Adipocyte (in vitro differentiated cells): ENCODE data around the gene GPLD1.

Experiments
- DNase-seq: peaks from one replicate; pipeline ENCODE4 v3.0.0-alpha.2; 2015; ENCODE audit warnings: low read depth
- H3K27me3 ChIP-seq: replicated peaks from 2 replicates; pipeline ENCODE4 v1.7.0; 2013; ENCODE audit warnings: mild to moderate bottlenecking, low read length, moderate library complexity; ENCODE audit not compliant: control insufficient read depth, insufficient read depth
- H3K36me3 ChIP-seq: 2 replicates; pipeline ENCODE4 v1.7.0; 2013; ENCODE audit warnings: low read length, mild to moderate bottlenecking, moderate library complexity; ENCODE audit not compliant: control insufficient read depth, insufficient read depth, severe bottlenecking
- H3K4me1 ChIP-seq: 2 replicates; pipeline ENCODE4 v1.7.0; 2013; ENCODE audit warnings: mild to moderate bottlenecking, low read length, moderate library complexity; ENCODE audit not compliant: control insufficient read depth, insufficient read depth
- H3K4me3 ChIP-seq: 2 replicates; pipeline ENCODE4 v1.7.0; 2013; ENCODE audit warnings: mild to moderate bottlenecking, low read length, moderate library complexity
- H3K9ac ChIP-seq: 2 replicates; pipeline ENCODE4 v1.7.0; 2013; ENCODE audit warnings: mild to moderate bottlenecking, low read length, moderate library complexity
- H3K9me3 ChIP-seq: 2 replicates; pipeline ENCODE4 v1.7.0; 2013; ENCODE audit warnings: mild to moderate bottlenecking, low read length, moderate library complexity; ENCODE audit not compliant: control insufficient read depth

Gene GPLD1

GRCh38 chr6:24489470-24489869 lies at the start of gene GPLD1:
Gene GPLD1, minus strand, starts transcription at chr6:24489578. Its CDS starts 67 bp downstream, at chr6:24489511.
- H3K27me3 ChIP-seq = peaks cover 13% of the 10 kb centered on the region
- peaks cover 7% of the 10 kb centered on the region for H3K4me1 ChIP-seq
- H3K9me3 ChIP-seq = no peaks in the 10 kb centered on the region
- no peak for DNase-seq
- H3K36me3 ChIP-seq = no peaks in the 10 kb centered on the region
- no peak within 1 kb of the TSS for H3K4me3 ChIP-seq
- H3K9ac ChIP-seq = no peak within 1 kb of the TSS

- Histone ChIP-seq H3K4me3 (no peak overlapping the region), H3K27me3 (no peaks in the 10 kb centered on the region), H3K4me1 (peaks cover 8% of the 10 kb centered on the region), H3K9me3 (no peaks in the 10 kb centered on the region), H3K36me3 (no peaks in the 10 kb centered on the region), H3K9ac (no peak overlapping the region)
- DNase-seq = no peak
These were observed 48.5 kb upstream of the GPLD1 start for GRCh38 chr6:24537771-24538385.

- H3K9ac ChIP-seq = no peak overlapping the region
These were observed 47.8 kb upstream of the GPLD1 start for GRCh38 chr6:24537082-24537699.

GRCh38 chr6:24536466-24536865 lies 47.1 kb upstream of the GPLD1 start:
- H3K4me3 ChIP-seq = no peak overlapping the region
- DNase-seq = no peak
- peaks cover 8% of the 10 kb centered on the region for H3K27me3 ChIP-seq
- no peaks in the 10 kb centered on the region for H3K36me3 ChIP-seq
- H3K9ac ChIP-seq = no peak overlapping the region
- no peaks in the 10 kb centered on the region for H3K9me3 ChIP-seq
- peaks cover 5% of the 10 kb centered on the region for H3K4me1 ChIP-seq

More at GRCh38 chr6:24537082-24537699, 47.8 kb upstream of the GPLD1 start:
- DNase-seq = no peak
- Histone ChIP-seq H3K36me3 (no peaks in the 10 kb centered on the region), H3K27me3 (peaks cover 6% of the 10 kb centered on the region), H3K4me3 (no peak overlapping the region), H3K4me1 (peaks cover 7% of the 10 kb centered on the region), H3K9me3 (no peaks in the 10 kb centered on the region)

GRCh38 chr6:24535210-24535609 lies 45.8 kb upstream of the GPLD1 start:
- H3K4me3 ChIP-seq = no peak overlapping the region
- peaks cover 5% of the 10 kb centered on the region for H3K4me1 ChIP-seq
- H3K27me3 ChIP-seq = peaks cover 12% of the 10 kb centered on the region
- no peak for DNase-seq
- no peaks in the 10 kb centered on the region for H3K36me3 ChIP-seq
- H3K9ac ChIP-seq = no peak overlapping the region
- H3K9me3 ChIP-seq = no peaks in the 10 kb centered on the region

- Histone ChIP-seq H3K9me3 (no peaks in the 10 kb centered on the region), H3K36me3 (no peaks in the 10 kb centered on the region), H3K4me1 (peaks cover 5% of the 10 kb centered on the region), H3K27me3 (peaks cover 12% of the 10 kb centered on the region), H3K4me3 (no peak overlapping the region), H3K9ac (no peak overlapping the region)
- DNase-seq = no peak
These were observed 45.0 kb upstream of the GPLD1 start for GRCh38 chr6:24534329-24534728.

- no peak overlapping the region for H3K9ac ChIP-seq
- DNase-seq = peak; percentile 18
- H3K4me3 ChIP-seq = no peak overlapping the region
- H3K4me1 ChIP-seq = no peaks in the 10 kb centered on the region
- no peaks in the 10 kb centered on the region for H3K36me3 ChIP-seq
- no peaks in the 10 kb centered on the region for H3K9me3 ChIP-seq
- peaks cover 12% of the 10 kb centered on the region for H3K27me3 ChIP-seq
These were observed 40.6 kb upstream of the GPLD1 start for GRCh38 chr6:24529985-24530384.

- H3K9me3 ChIP-seq = no peaks in the 10 kb centered on the region
- H3K27me3 ChIP-seq = no peaks in the 10 kb centered on the region
- H3K9ac ChIP-seq = no peak overlapping the region
- no peaks in the 10 kb centered on the region for H3K36me3 ChIP-seq
- no peaks in the 10 kb centered on the region for H3K4me1 ChIP-seq
- peak; percentile 66 for DNase-seq
- H3K4me3 ChIP-seq = no peak overlapping the region
These were observed 35.4 kb upstream of the GPLD1 start for GRCh38 chr6:24524805-24525204.

- no peaks in the 10 kb centered on the region for H3K4me1 ChIP-seq
- no peaks in the 10 kb centered on the region for H3K36me3 ChIP-seq
- H3K4me3 ChIP-seq = no peak overlapping the region
- no peaks in the 10 kb centered on the region for H3K27me3 ChIP-seq
- no peak overlapping the region for H3K9ac ChIP-seq
- no peak for DNase-seq
- no peaks in the 10 kb centered on the region for H3K9me3 ChIP-seq
These were observed 35.0 kb upstream of the GPLD1 start for GRCh38 chr6:24524329-24524728.

GRCh38 chr6:24522228-24523176 lies 33.1 kb upstream of the GPLD1 start:
- H3K9ac ChIP-seq = no peak overlapping the region
- no peaks in the 10 kb centered on the region for H3K9me3 ChIP-seq
- no peak overlapping the region for H3K4me3 ChIP-seq
- no peak for DNase-seq
- H3K27me3 ChIP-seq = no peaks in the 10 kb centered on the region
- H3K4me1 ChIP-seq = no peaks in the 10 kb centered on the region
- H3K36me3 ChIP-seq = no peaks in the 10 kb centered on the region

- DNase-seq = peak; percentile 71
- Histone ChIP-seq H3K4me1 (no peaks in the 10 kb centered on the region), H3K36me3 (no peaks in the 10 kb centered on the region), H3K9me3 (no peaks in the 10 kb centered on the region), H3K9ac (no peak overlapping the region), H3K27me3 (no peaks in the 10 kb centered on the region), H3K4me3 (no peak overlapping the region)
These were observed 31.7 kb upstream of the GPLD1 start for GRCh38 chr6:24520929-24521546.
